HG03025 (cell line): ENCODE data around the gene ZBTB39.

Source experiments
- ATAC-seq: cut with Tn5 transposase; IDR thresholded peaks from one replicate; pipeline ENCODE4 v1.9.1; 2021; ENCODE audit warnings: mild to moderate bottlenecking, moderate library complexity; ENCODE audit not compliant: unreplicated experiment, low FRiP score

ZBTB39 gene

DNA sequence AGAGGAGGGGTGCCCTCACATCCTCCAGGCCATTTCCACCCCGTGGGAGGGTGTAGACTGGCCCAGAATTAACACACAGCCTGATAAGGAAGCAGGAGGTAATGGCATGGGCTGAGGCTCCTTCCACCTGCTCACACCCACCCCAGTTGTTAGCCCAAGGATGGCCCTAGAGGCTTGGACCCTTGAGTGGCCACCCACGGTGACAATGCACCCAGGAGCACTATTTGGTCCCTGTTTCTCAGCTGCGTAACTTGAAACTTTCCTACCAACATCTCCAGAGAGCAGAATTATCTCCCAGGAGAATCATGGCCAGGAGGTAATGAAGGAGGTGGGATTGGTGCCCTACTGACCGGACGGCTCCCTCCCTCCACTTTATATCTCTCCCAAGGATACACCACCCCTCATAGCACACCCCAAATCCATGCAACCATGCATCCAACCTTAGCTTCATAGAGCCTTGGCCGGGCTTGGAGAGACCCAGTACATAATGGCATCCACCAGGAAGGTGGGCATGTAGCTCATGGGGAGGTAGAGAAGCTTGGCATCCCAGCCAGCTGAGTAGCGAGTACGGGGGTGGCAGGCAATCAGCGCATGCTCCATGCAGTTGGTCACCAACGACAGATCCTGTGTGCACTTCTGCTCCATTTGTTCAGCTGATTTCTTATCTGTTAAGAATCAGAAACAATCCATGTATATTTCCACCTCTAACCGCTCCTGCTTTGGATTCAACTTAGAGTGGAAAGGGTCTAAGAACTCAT lies 54.6 kb downstream of the ZBTB39 start:
- no peak for ATAC-seq

DNA sequence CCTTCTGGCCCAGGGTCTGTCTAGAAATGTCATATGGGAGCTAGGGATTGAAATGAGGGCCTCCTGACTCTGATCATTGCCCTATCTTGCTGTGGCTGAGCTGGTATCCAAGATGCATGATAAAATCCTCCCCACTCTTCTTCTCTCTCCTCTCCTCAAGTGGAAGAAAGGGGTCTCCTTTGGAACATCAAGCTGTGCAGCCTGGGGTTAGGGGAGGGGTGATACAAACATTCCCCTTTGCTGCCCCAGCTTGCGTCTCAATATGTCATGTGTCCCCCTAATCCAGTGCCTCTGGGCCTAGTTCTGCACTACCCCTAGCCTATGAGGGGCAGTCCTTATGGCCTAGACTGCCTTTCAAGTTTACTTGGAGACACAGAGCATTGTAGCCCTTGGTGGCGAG lies 57.5 kb downstream of the ZBTB39 start:
- ATAC-seq, result no peak
